ENCODE data around the gene WDR64.

WDR64 gene

GRCh38 chr1:241615043-241615974 is 36.8 kb upstream of the WDR64 start:
- TF ChIP-seq CTCF (IDR thresholded peaks at IDR 0.05; ENCODE audit: low read depth, low read length, missing control alignments), result no peak
- no peak overlapping the region for H3K4me3 ChIP-seq (ENCODE audit: low read depth, low read length)
- DNase-seq (ENCODE audit: low read depth), result no peak

GRCh38 chr1:241617426-241617825 is 34.7 kb upstream of the WDR64 start:
- H3K4me3 ChIP-seq (ENCODE audit: low read depth, low read length), result no peak overlapping the region
- DNase-seq (ENCODE audit: low read depth), result no peak
- no peak for TF ChIP-seq CTCF (IDR thresholded peaks at IDR 0.05; ENCODE audit: low read depth, low read length, missing control alignments)

- TF ChIP-seq CTCF (IDR thresholded peaks at IDR 0.05; ENCODE audit: low read depth, low read length, missing control alignments), result no peak
- no peak for DNase-seq (ENCODE audit: low read depth)
These were observed 29.4 kb upstream of the WDR64 start for GRCh38 chr1:241622669-241623068.

DNA sequence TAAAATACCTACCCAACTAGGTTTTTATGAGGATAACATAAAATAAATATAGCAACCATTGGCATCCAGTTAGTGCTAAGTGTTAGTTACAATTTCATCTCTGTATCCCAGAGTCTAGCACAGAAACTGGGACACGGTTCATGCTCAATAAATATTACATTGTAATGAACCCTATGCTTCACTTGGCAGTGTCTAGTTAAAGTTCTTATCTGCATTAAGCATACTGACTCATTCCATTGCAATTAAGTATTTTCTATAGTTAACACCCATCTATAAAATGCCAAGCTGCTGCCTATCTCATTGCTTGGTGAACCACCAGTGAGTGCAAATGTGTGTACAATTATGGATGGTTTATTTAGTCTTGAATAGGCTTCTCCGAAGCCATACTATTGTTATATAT is 27.1 kb upstream of the WDR64 start:
- H3K4me3 ChIP-seq (ENCODE audit: low read depth, low read length), result no peak overlapping the region
- TF ChIP-seq CTCF (IDR thresholded peaks at IDR 0.05; ENCODE audit: low read depth, low read length, missing control alignments), result no peak
- no peak for DNase-seq (ENCODE audit: low read depth)

More at GRCh38 chr1:241622669-241623068, 29.4 kb upstream of the WDR64 start:
- no peak overlapping the region for H3K4me3 ChIP-seq (ENCODE audit: low read depth, low read length)

DNA sequence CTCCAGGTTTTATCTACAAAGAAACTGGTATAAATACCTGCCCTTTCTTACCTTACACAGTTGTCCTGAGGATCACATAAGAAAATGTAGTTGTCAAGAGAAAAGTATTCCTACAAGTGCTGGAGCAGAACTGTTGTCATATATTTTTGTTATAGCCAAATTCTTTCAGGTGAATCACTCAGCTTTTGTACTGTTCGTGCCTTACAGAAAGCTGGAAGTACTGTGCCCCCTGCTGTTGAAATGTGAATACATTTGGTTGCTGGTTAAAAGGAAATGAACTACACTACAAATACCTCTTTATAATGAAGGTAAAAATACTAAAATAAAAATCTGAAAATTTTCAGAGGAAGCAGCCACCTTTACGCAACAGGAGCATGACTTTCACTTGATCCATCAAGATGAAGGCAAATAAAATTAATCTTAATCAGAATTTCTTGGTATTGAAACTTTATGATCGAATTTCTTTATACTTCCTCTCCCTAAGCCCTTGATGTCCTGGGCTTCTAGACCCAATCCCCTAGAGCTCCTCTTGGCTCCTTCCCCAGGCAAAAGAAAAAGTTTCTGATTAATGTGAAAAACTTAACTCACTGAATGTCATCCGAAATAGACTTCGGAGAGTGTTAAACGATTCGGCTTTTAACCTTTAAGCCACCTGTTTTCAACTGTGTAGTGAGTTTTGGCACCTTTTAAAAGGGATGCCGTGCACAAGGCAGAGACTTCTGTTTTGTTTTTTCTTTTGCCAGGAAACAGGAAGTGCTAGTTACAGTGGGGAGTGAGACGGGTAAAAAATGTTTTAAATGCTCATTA is 24.4 kb upstream of the WDR64 start:
- H3K4me3 ChIP-seq (ENCODE audit: low read depth, low read length), result no peak overlapping the region
- DNase-seq (ENCODE audit: low read depth), result no peak
- TF ChIP-seq CTCF (IDR thresholded peaks at IDR 0.05; ENCODE audit: low read depth, low read length, missing control alignments), result peak; percentile 52

- DNase-seq (ENCODE audit: low read depth), result no peak
- no peak for TF ChIP-seq CTCF (IDR thresholded peaks at IDR 0.05; ENCODE audit: low read depth, low read length, missing control alignments)
- no peak overlapping the region for H3K4me3 ChIP-seq (ENCODE audit: low read depth, low read length)
These were observed 22.1 kb upstream of the WDR64 start for GRCh38 chr1:241630005-241630404.
